Measurements from ENCODE around the gene LRBA.

LRBA gene

GRCh38 chr4:150578745-150579501 lies 436.2 kb downstream of the LRBA start:
- no peaks in the 10 kb centered on the region for H4K20me1 ChIP-seq (ENCODE audit: insufficient read depth, low read length)
- no peak for DNase-seq
- H2AFZ ChIP-seq (ENCODE audit: low read depth, low read length) = no peak overlapping the region
- no peaks in the 10 kb centered on the region for H3K4me1 ChIP-seq (ENCODE audit: insufficient read depth, low read length)
- peaks cover 10% of the 10 kb centered on the region for H3K9me3 ChIP-seq (ENCODE audit: insufficient read depth, low read length, severe bottlenecking)
- no peak for ATAC-seq (ENCODE audit: insufficient read depth, low read depth)
- H3K27me3 ChIP-seq (ENCODE audit: insufficient read depth, low read length, poor library complexity) = no peaks in the 10 kb centered on the region
- H3K4me3 ChIP-seq (ENCODE audit: low read depth in 1 of 2, low read length in 2 of 2) = no peak overlapping the region
- H3K9ac ChIP-seq (ENCODE audit: low read depth, low read length) = no peak overlapping the region
- no peaks in the 10 kb centered on the region for H3K79me2 ChIP-seq (ENCODE audit: insufficient read depth, low read length)
- H3K36me3 ChIP-seq (ENCODE audit: insufficient read depth, low read length) = peaks cover 13% of the 10 kb centered on the region
- no peak overlapping the region for H3K4me2 ChIP-seq (ENCODE audit: insufficient read depth, low read length)
- no peak overlapping the region for H3K27ac ChIP-seq (ENCODE audit: low read length)
- TF ChIP-seq EZH2 (IDR thresholded peaks at IDR 0.05; ENCODE audit: borderline replicate concordance, low read depth, low read length, severe bottlenecking) (no peak), CTCF (IDR thresholded peaks at IDR 0.05; ENCODE audit: borderline replicate concordance, extremely low read depth, low read length, poor library complexity, severe bottlenecking) (no peak)

GRCh38 chr4:150577796-150578195 lies 437.3 kb downstream of the LRBA start:
- Histone ChIP-seq H3K4me2 (ENCODE audit: insufficient read depth, low read length) (no peak overlapping the region), H3K79me2 (ENCODE audit: insufficient read depth, low read length) (no peaks in the 10 kb centered on the region), H3K9me3 (ENCODE audit: insufficient read depth, low read length, severe bottlenecking) (peaks cover under 1% of the 10 kb centered on the region), H3K27ac (ENCODE audit: low read length) (no peak overlapping the region), H2AFZ (ENCODE audit: low read depth, low read length) (no peak overlapping the region), H3K27me3 (ENCODE audit: insufficient read depth, low read length, poor library complexity) (no peaks in the 10 kb centered on the region), H3K36me3 (ENCODE audit: insufficient read depth, low read length) (peaks cover 2% of the 10 kb centered on the region), H3K9ac (ENCODE audit: low read depth, low read length) (no peak overlapping the region), H3K4me1 (ENCODE audit: insufficient read depth, low read length) (no peaks in the 10 kb centered on the region), H3K4me3 (ENCODE audit: low read depth in 1 of 2, low read length in 2 of 2) (no peak overlapping the region), H4K20me1 (ENCODE audit: insufficient read depth, low read length) (no peaks in the 10 kb centered on the region)
- TF ChIP-seq CTCF (IDR thresholded peaks at IDR 0.05; ENCODE audit: borderline replicate concordance, extremely low read depth, low read length, poor library complexity, severe bottlenecking) (no peak), EZH2 (IDR thresholded peaks at IDR 0.05; ENCODE audit: borderline replicate concordance, low read depth, low read length, severe bottlenecking) (no peak)
- no peak for DNase-seq
- ATAC-seq (ENCODE audit: insufficient read depth, low read depth) = no peak

- no peaks in the 10 kb centered on the region for H3K36me3 ChIP-seq (ENCODE audit: insufficient read depth, low read length)
- H3K79me2 ChIP-seq (ENCODE audit: insufficient read depth, low read length) = no peaks in the 10 kb centered on the region
- no peak for TF ChIP-seq CTCF (IDR thresholded peaks at IDR 0.05; ENCODE audit: borderline replicate concordance, extremely low read depth, low read length, poor library complexity, severe bottlenecking)
- no peak for TF ChIP-seq EZH2 (IDR thresholded peaks at IDR 0.05; ENCODE audit: borderline replicate concordance, low read depth, low read length, severe bottlenecking)
- no peaks in the 10 kb centered on the region for H3K27me3 ChIP-seq (ENCODE audit: insufficient read depth, low read length, poor library complexity)
- H3K4me3 ChIP-seq (ENCODE audit: low read depth in 1 of 2, low read length in 2 of 2) = no peak overlapping the region
- ATAC-seq (ENCODE audit: insufficient read depth, low read depth) (no peak), DNase-seq (no peak)
- no peak overlapping the region for H2AFZ ChIP-seq (ENCODE audit: low read depth, low read length)
- no peak overlapping the region for H3K27ac ChIP-seq (ENCODE audit: low read length)
- H3K9me3 ChIP-seq (ENCODE audit: insufficient read depth, low read length, severe bottlenecking) = no peaks in the 10 kb centered on the region
- no peak overlapping the region for H3K9ac ChIP-seq (ENCODE audit: low read depth, low read length)
- no peaks in the 10 kb centered on the region for H4K20me1 ChIP-seq (ENCODE audit: insufficient read depth, low read length)
- no peaks in the 10 kb centered on the region for H3K4me1 ChIP-seq (ENCODE audit: insufficient read depth, low read length)
- no peak overlapping the region for H3K4me2 ChIP-seq (ENCODE audit: insufficient read depth, low read length)
These were observed 440.4 kb downstream of the LRBA start for GRCh38 chr4:150574678-150575077.
